HG02970 (cell line): ENCODE data around the gene SLC3A2.
A peak's percentile ranks its signal among the peaks of the same experiment; 100 is the strongest.

Experiments used
- ATAC-seq: cut with Tn5 transposase; IDR thresholded peaks from one replicate; pipeline ENCODE4 v1.9.1; 2021; ENCODE audit warnings: mild to moderate bottlenecking, moderate library complexity, moderate number of reproducible peaks; ENCODE audit not compliant: unreplicated experiment, low FRiP score

Gene SLC3A2

GRCh38 chr11:62879235-62879978 lies 1.3 kb upstream of the SLC3A2 start:
- ATAC-seq, result no peak

GRCh38 chr11:62880231-62880802 lies 379 bp upstream of the SLC3A2 start:
- ATAC-seq, result peak; percentile 8

GRCh38 chr11:62881579-62882430 lies 1.1 kb downstream of the SLC3A2 start:
- peak; percentile 39 for ATAC-seq

GRCh38 chr11:62882431-62882749 lies 1.7 kb downstream of the SLC3A2 start:
- ATAC-seq, result no peak

GRCh38 chr11:62882788-62883501 lies 2.2 kb downstream of the SLC3A2 start:
- ATAC-seq, result no peak

GRCh38 chr11:62883673-62884072 lies 3.0 kb downstream of the SLC3A2 start:
- no peak for ATAC-seq

GRCh38 chr11:62885137-62885750 lies 4.5 kb downstream of the SLC3A2 start:
- no peak for ATAC-seq

- no peak for ATAC-seq
These were observed 7.7 kb downstream of the SLC3A2 start for GRCh38 chr11:62888406-62888805.

- ATAC-seq, result no peak
These were observed 8.4 kb downstream of the SLC3A2 start for GRCh38 chr11:62889126-62889483.

- ATAC-seq, result no peak
These were observed 9.1 kb downstream of the SLC3A2 start for GRCh38 chr11:62889484-62890437.

GRCh38 chr11:62892077-62892922 lies 11.6 kb downstream of the SLC3A2 start:
- ATAC-seq, result no peak

GRCh38 chr11:62895501-62895900 lies 14.8 kb downstream of the SLC3A2 start:
- ATAC-seq, result no peak

GRCh38 chr11:62896049-62896448 lies 15.4 kb downstream of the SLC3A2 start:
- ATAC-seq, result no peak

GRCh38 chr11:62897311-62897710 lies 16.6 kb downstream of the SLC3A2 start:
- no peak for ATAC-seq

- ATAC-seq, result no peak
These were observed 17.3 kb downstream of the SLC3A2 start for GRCh38 chr11:62898027-62898426.

- no peak for ATAC-seq
These were observed 22.2 kb downstream of the SLC3A2 start for GRCh38 chr11:62902932-62903331.

- no peak for ATAC-seq
These were observed 24.6 kb downstream of the SLC3A2 start for GRCh38 chr11:62905296-62905695.

- ATAC-seq, result no peak
These were observed 25.3 kb downstream of the SLC3A2 start for GRCh38 chr11:62905927-62906531.
